ENCODE data around the gene CDH13. TPM values are rescaled to one million over a fixed set of nuclear protein-coding genes. Genes with fewer than 3 reads are reported as not detected.

The CDH13 gene
- total RNA-seq, 2 experiments from 2014 or later, result not detected

DNA sequence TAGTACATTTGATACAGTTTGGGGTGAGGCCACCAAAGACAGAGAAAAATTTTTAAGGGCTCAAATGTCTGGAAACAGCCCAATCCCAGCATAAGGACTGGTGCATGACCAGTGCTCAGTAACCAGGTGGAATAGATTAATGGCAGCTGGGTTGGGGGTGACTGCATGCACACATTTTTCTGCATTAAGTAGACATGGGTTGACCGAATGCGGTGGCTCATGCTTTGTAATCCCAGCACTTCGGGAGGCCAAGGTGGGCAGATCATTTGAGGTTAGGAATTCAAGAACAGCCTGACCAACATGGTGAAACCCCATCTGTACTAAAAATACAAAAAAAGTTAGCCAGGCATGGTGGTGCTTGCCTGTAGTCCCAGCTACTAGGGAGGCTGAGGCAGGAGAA is 1060.0 kb downstream of the CDH13 start:
- H3K4me2 ChIP-seq (ENCODE audit: low read length), result no peak overlapping the region
- no peak overlapping the region for H2AFZ ChIP-seq (ENCODE audit: low read length)
- no peak for DNase-seq (ENCODE audit: low spot score)
- H3K4me1 ChIP-seq (ENCODE audit: insufficient read depth, low read length, poor library complexity, severe bottlenecking), result no peaks in the 10 kb centered on the region
- ChIA-PET CTCF (ENCODE audit: unreplicated experiment) (no interaction called here), POLR2A (no interaction called here)
- no peaks in the 10 kb centered on the region for H4K20me1 ChIP-seq (ENCODE audit: insufficient read depth, low read length)
- BruUV-seq (replicated peaks), result no TSS peak
- no peaks in the 10 kb centered on the region for H3K79me2 ChIP-seq (ENCODE audit: insufficient read depth, low read depth, low read length)
- no peak overlapping the region for H3K27ac ChIP-seq (ENCODE audit: low read depth, low read length, poor library complexity, severe bottlenecking)
- no peak overlapping the region for H3K4me3 ChIP-seq (ENCODE audit: low read depth, low read length, poor library complexity, severe bottlenecking)
- H3K9me3 ChIP-seq (ENCODE audit: low read length), result no peaks in the 10 kb centered on the region
- intact Hi-C loops (cut with micrococcal nuclease; ENCODE audit: unreplicated experiment), result no loop called here
- no peaks in the 10 kb centered on the region for H3K36me3 ChIP-seq (ENCODE audit: insufficient read depth, low read length)
- H3K9me2 ChIP-seq (ENCODE audit: insufficient read depth, low read length), result no peaks in the 10 kb centered on the region
- TF ChIP-seq EZH2phosphoT487 (IDR thresholded peaks at IDR 0.05; ENCODE audit: borderline replicate concordance, low read depth, low read length) (no peak), CTCF (conservative IDR thresholded peaks at IDR 0.05; ENCODE audit: low read length) (no peak)

- Histone ChIP-seq H3K4me2 (ENCODE audit: low read length) (no peak overlapping the region), H3K36me3 (ENCODE audit: insufficient read depth, low read length) (no peaks in the 10 kb centered on the region), H3K4me1 (ENCODE audit: insufficient read depth, low read length, poor library complexity, severe bottlenecking) (no peaks in the 10 kb centered on the region), H3K79me2 (ENCODE audit: insufficient read depth, low read depth, low read length) (no peaks in the 10 kb centered on the region), H4K20me1 (ENCODE audit: insufficient read depth, low read length) (no peaks in the 10 kb centered on the region), H3K9me2 (ENCODE audit: insufficient read depth, low read length) (no peaks in the 10 kb centered on the region), H3K9me3 (ENCODE audit: low read length) (no peaks in the 10 kb centered on the region), H3K27ac (ENCODE audit: low read depth, low read length, poor library complexity, severe bottlenecking) (no peak overlapping the region), H3K4me3 (ENCODE audit: low read depth, low read length, poor library complexity, severe bottlenecking) (no peak overlapping the region), H2AFZ (ENCODE audit: low read length) (no peak overlapping the region)
- CTCF ChIA-PET (ENCODE audit: unreplicated experiment), result no interaction called here
- POLR2A ChIA-PET, result no interaction called here
- intact Hi-C loops (cut with micrococcal nuclease; ENCODE audit: unreplicated experiment), result no loop called here
- TF ChIP-seq CTCF (conservative IDR thresholded peaks at IDR 0.05; ENCODE audit: low read length) (no peak), EZH2phosphoT487 (IDR thresholded peaks at IDR 0.05; ENCODE audit: borderline replicate concordance, low read depth, low read length) (no peak)
- BruUV-seq (replicated peaks), result no TSS peak
- no peak for DNase-seq (ENCODE audit: low spot score)
Measured at GRCh38 chr16:83689385-83689831, 1062.6 kb downstream of the CDH13 start.

DNA sequence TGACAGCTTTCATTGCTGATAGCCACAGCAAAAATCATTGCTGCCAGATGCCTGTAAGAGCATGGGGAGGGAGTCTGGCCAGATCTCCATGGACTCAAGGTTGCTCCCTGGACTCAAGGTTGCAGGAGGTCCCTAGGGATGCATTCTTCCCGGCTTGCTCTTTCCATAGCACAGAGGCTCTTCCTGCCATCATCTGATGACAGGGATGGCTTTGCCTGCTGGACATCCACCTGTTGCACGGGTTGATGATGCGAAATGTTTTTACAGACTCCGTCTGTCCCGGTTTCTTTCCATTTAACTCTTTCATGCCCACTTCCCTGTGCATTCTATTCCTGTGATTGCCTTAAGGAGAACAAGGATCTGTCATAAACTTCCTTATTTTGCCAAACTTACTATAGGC is 1065.5 kb downstream of the CDH13 start:
- Histone ChIP-seq H3K79me2 (ENCODE audit: insufficient read depth, low read depth, low read length) (no peaks in the 10 kb centered on the region), H3K4me2 (ENCODE audit: low read length) (no peak overlapping the region), H3K4me3 (ENCODE audit: low read depth, low read length, poor library complexity, severe bottlenecking) (no peak overlapping the region), H3K27ac (ENCODE audit: low read depth, low read length, poor library complexity, severe bottlenecking) (no peak overlapping the region), H2AFZ (ENCODE audit: low read length) (no peak overlapping the region), H4K20me1 (ENCODE audit: insufficient read depth, low read length) (no peaks in the 10 kb centered on the region), H3K9me2 (ENCODE audit: insufficient read depth, low read length) (no peaks in the 10 kb centered on the region), H3K9me3 (ENCODE audit: low read length) (no peaks in the 10 kb centered on the region), H3K4me1 (ENCODE audit: insufficient read depth, low read length, poor library complexity, severe bottlenecking) (no peaks in the 10 kb centered on the region), H3K36me3 (ENCODE audit: insufficient read depth, low read length) (no peaks in the 10 kb centered on the region)
- ChIA-PET POLR2A (no interaction called here), CTCF (ENCODE audit: unreplicated experiment) (no interaction called here)
- intact Hi-C loops (cut with micrococcal nuclease; ENCODE audit: unreplicated experiment), result no loop called here
- BruUV-seq (replicated peaks), result no TSS peak
- no peak for TF ChIP-seq CTCF (conservative IDR thresholded peaks at IDR 0.05; ENCODE audit: low read length)
- TF ChIP-seq EZH2phosphoT487 (IDR thresholded peaks at IDR 0.05; ENCODE audit: borderline replicate concordance, low read depth, low read length), result no peak
- no peak for DNase-seq (ENCODE audit: low spot score)

All from OCI-LY7 (cell line).